Transverse colon (tissue), 4 donors: Measurements from ENCODE around the gene PCDHA1. TPM values are rescaled to one million over a fixed set of nuclear protein-coding genes. Genes with fewer than 3 reads are reported as not detected.

Source experiments
- DNase-seq: peaks from one replicate; pipeline ENCODE4 v3.0.0-alpha.2; 2019
- H3K27ac ChIP-seq, 4 donors: fragments of 200-600 bp; sonication (generic); 2 replicates each; pipeline ENCODE4 v1.5.1; 2016 to 2018; ENCODE audit warnings: inconsistent platforms in 4 of 4
- H3K27me3 ChIP-seq: fragments of 200-600 bp; sonication (generic); 2 replicates; pipeline ENCODE4 v1.5.1; 2017; ENCODE audit warnings: inconsistent platforms
- H3K36me3 ChIP-seq, 4 donors: fragments of 200-600 bp; sonication (generic); 2 replicates each; pipeline ENCODE4 v1.5.1; 2017 to 2019; ENCODE audit warnings: inconsistent platforms in 4 of 4
- H3K4me1 ChIP-seq, 4 donors: fragments of 200-600 bp; sonication (generic); 2 replicates each; pipeline ENCODE4 v1.5.1; 2017 to 2020; ENCODE audit warnings: inconsistent platforms in 4 of 4
- H3K4me3 ChIP-seq, 4 donors: fragments of 200-600 bp; sonication (generic); 1 replicate in 1 of 4; 2 replicates in 3 of 4; pipeline versions ENCODE4 v1.5.1 to v1.6.1; 2017 to 2019; ENCODE audit warnings: inconsistent platforms in 4 of 4
- H3K9me3 ChIP-seq, 2 donors: fragments of 200-600 bp; sonication (generic); 2 replicates each; pipeline ENCODE4 v1.5.1; 2017 to 2019; ENCODE audit warnings: inconsistent platforms in 2 of 2
- CTCF ChIP-seq, 5 experiments: fragments of 200-600 bp in 3 of 5; fragments of 450-650 bp in 2 of 5; sonication (generic) in 3 of 5; IDR thresholded peaks; 1 replicate in 2 of 5; 2 replicates in 3 of 5; pipeline ENCODE4 v1.5.1; 2016 to 2017; ENCODE audit warnings: antibody characterized with exemption in 5 of 5, inconsistent platforms in 3 of 5, mild to moderate bottlenecking in 2 of 5, moderate library complexity in 1 of 5
- EP300 ChIP-seq: sonication (generic); formaldehyde crosslinking; IDR thresholded peaks from one replicate; pipeline ENCODE4 v1.6.1; 2017; ENCODE audit warnings: antibody characterized with exemption, low read depth
- POLR2A ChIP-seq: fragments of 450-650 bp; IDR thresholded peaks from one replicate; pipeline ENCODE4 v1.6.1; 2016; ENCODE audit warnings: antibody characterized with exemption, mild to moderate bottlenecking, moderate library complexity
- POLR2AphosphoS5 ChIP-seq, 3 donors: sonication (generic); formaldehyde crosslinking; IDR thresholded peaks; one replicate each; pipeline ENCODE4 v1.6.1; 2016; ENCODE audit warnings: antibody characterized with exemption in 3 of 3
- WGBS, 2 donors: methylation state at CpG; one replicate each; pipeline ENCODE4 v1.1.5; 2018; ENCODE audit warnings: low coverage in 1 of 2; 5-methylcytosine and 5-hydroxymethylcytosine counted together
- in situ Hi-C, 4 donors: fragments of 200-750 bp; cut with MboI; loops; one replicate each; pipeline versions ENCODE4 v1.15.0 to v1.15.1; 2017; ENCODE audit warnings: low sequenced_read_pairs in 3 of 4, low pct_ligation_motif_present in 1 of 4, low pct_unique_long_range_greater_than_20kb in 1 of 4
- intact Hi-C: fragments of 100-400 bp; cut with DNase I; formaldehyde crosslinking; loops from one replicate; pipeline ENCODE4 v1.15.1; 2023; ENCODE audit warnings: low total_unique reads
- total RNA-seq, 4 donors: library from RNA; depleted of rRNA; stranded (reverse); fragments of >200 nt; gene quantifications; one replicate each; pipeline ENCODE4 v1.1.0, GENCODE V29; 2016

PCDHA1 gene
- total RNA-seq, 4 donors from 2014 or later: 0.14 TPM; not detected in 3

GRCh38 chr5:140992828-140993227, 206.9 kb downstream of the PCDHA1 start:
- in situ Hi-C loops: no loop called here
- TF ChIP-seq POLR2AphosphoS5 (IDR thresholded peaks at IDR 0.05) (no peak), EP300 (no peak), CTCF (IDR thresholded peaks at IDR 0.05) (no peak), POLR2A (no peak)

DNA sequence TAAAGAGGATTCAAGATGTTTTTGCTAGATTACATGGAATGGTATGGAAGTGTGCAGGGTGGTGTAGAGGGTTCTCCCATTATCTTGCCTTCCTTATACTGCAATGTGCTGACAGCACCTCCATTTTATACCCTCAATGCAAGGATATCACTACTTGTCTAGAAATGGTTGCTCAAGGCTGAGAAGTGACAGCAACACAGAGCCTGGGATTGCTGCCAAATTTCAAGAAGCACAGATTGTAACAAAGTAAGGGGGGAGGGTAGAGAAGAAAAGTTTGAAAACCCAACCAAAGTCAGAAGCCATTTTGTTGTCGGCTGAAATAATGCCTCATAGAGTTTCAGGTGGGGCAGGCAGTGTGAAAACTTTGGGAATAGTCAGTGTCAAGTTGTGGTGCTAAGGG, 210.1 kb downstream of the PCDHA1 start:
- TF ChIP-seq POLR2AphosphoS5 (IDR thresholded peaks at IDR 0.05) (no peak), EP300 (no peak), CTCF (IDR thresholded peaks at IDR 0.05) (no peak), POLR2A (no peak)
- 64 to 100% methylated on average over 1 of the region's 1 CpG for WGBS, 2 donors
- peaks cover 3% of the 10 kb centered on the region for H3K27me3 ChIP-seq
- no peaks in the 10 kb centered on the region for H3K9me3 ChIP-seq
- no peaks in the 10 kb centered on the region for H3K36me3 ChIP-seq
- no peak overlapping the region for H3K4me3 ChIP-seq
- H3K27ac ChIP-seq: no peak overlapping the region
- DNase-seq: no peak
- H3K4me1 ChIP-seq: no peaks in the 10 kb centered on the region
- intact Hi-C loops (no loop called here), in situ Hi-C loops (no loop called here)

More at GRCh38 chr5:140992828-140993227, 206.9 kb downstream of the PCDHA1 start:
- WGBS, 2 donors: 60 to 62% methylated on average over 1 to 2 of the region's 2 CpGs
- Histone ChIP-seq H3K4me3 (no peak overlapping the region), H3K4me1 (no peaks in the 10 kb centered on the region), H3K27me3 (no peaks in the 10 kb centered on the region), H3K9me3 (no peaks in the 10 kb centered on the region), H3K27ac (no peak overlapping the region), H3K36me3 (no peaks in the 10 kb centered on the region)
- intact Hi-C loops: no loop called here
- no peak for DNase-seq

GRCh38 chr5:140998921-140999410, 213.0 kb downstream of the PCDHA1 start:
- Histone ChIP-seq H3K27me3 (peaks cover 5% of the 10 kb centered on the region), H3K9me3 (no peaks in the 10 kb centered on the region), H3K27ac (no peak overlapping the region), H3K4me3 (no peak overlapping the region), H3K4me1 (peaks cover 0 to 5% (median 2%) of the 10 kb centered on the region in 4 donors), H3K36me3 (no peaks in the 10 kb centered on the region)
- intact Hi-C loops: no loop called here
- 62 to 68% methylated on average over 2 of the region's 2 CpGs for WGBS, 2 donors
- no peak for DNase-seq
- no peak for TF ChIP-seq CTCF (IDR thresholded peaks at IDR 0.05)
- in situ Hi-C loops: no loop called here

DNA sequence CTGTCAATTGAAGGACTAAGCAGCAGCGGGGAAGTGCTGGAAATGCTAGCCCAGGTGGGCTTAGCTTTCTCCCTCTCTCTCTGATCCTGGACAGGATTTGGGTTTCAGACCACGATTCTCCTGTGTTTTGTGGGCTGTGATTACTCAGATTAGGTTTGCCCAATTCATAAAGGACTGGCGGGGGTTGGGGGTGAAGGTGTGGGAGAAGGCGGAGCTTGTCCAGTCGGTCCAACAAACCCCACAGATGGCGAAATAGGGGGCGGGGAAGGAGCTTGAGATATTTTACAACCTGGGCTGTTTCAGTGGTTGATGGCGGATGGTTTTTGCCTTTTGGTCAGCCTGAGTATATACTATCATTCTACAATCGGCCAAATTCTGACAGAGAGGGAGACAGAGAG, 215.5 kb downstream of the PCDHA1 start:
- H3K4me1 ChIP-seq: peaks cover 0 to 5% (median 2%) of the 10 kb centered on the region in 4 donors
- in situ Hi-C loops: no loop called here
- H3K9me3 ChIP-seq: no peaks in the 10 kb centered on the region
- intact Hi-C loops: no loop called here
- H3K4me3 ChIP-seq: peak overlapping the region in 2 of 4 donors; percentile 7 to 23
- no peaks in the 10 kb centered on the region for H3K36me3 ChIP-seq
- no peak for DNase-seq
- H3K27me3 ChIP-seq: peaks cover 5% of the 10 kb centered on the region
- TF ChIP-seq CTCF (IDR thresholded peaks at IDR 0.05) (no peak), POLR2A (no peak), EP300 (no peak), POLR2AphosphoS5 (IDR thresholded peaks at IDR 0.05) (no peak)
- no peak overlapping the region for H3K27ac ChIP-seq
- WGBS, 2 donors: 8 to 11% methylated on average over 8 to 9 of the region's 9 CpGs
